GM12878 (cell line): ENCODE data around the gene NPB. TPM values are rescaled to one million over a fixed set of nuclear protein-coding genes. Genes with fewer than 3 reads are reported as not detected.

Experiments
- CREM ChIP-seq: IDR thresholded peaks from 2 replicates; pipeline ENCODE4 v1.6.1; 2014; ENCODE audit warnings: antibody characterized with exemption, low read depth
- E4F1 ChIP-seq: fragments of 450-650 bp; IDR thresholded peaks from 2 replicates; pipeline ENCODE4 v1.6.1; 2018; ENCODE audit warnings: borderline replicate concordance, mild to moderate bottlenecking; ENCODE audit not compliant: partially characterized antibody
- ELK1 ChIP-seq: IDR thresholded peaks from 2 replicates; pipeline ENCODE4 v1.6.1; 2012; ENCODE audit warnings: low read depth, low read length, improper control_type of control experiment
- EP300 ChIP-seq, 2 experiments: fragments of 150-350 bp in 1 of 2; IDR thresholded peaks; 2 replicates each; pipeline ENCODE4 v1.6.1; 2011 to 2012; ENCODE audit warnings: low read depth in 2 of 2, low read length in 2 of 2, borderline replicate concordance in 1 of 2, improper control_type of control experiment in 1 of 2, inconsistent platforms in 1 of 2; ENCODE audit not compliant: control insufficient read depth in 1 of 2
- GATAD2B ChIP-seq: fragments of 450-650 bp; conservative IDR thresholded peaks from 2 replicates; pipeline ENCODE4 v1.6.1; 2017; ENCODE audit warnings: low read depth, mild to moderate bottlenecking, moderate library complexity
- KDM1A ChIP-seq: fragments of 200-600 bp; sonication (generic); IDR thresholded peaks from 2 replicates; pipeline ENCODE4 v1.6.1; 2016; ENCODE audit warnings: borderline replicate concordance
- LARP7 ChIP-seq: fragments of 450-650 bp; IDR thresholded peaks from 2 replicates; pipeline ENCODE4 v1.6.1; 2017; ENCODE audit warnings: mild to moderate bottlenecking
- POLR2AphosphoS2 ChIP-seq: IDR thresholded peaks from 2 replicates; pipeline ENCODE4 v1.6.1; 2011; ENCODE audit warnings: low read depth, mild to moderate bottlenecking, low read length, improper control_type of control experiment, moderate library complexity
- POLR2AphosphoS5 ChIP-seq: IDR thresholded peaks from 2 replicates; pipeline ENCODE4 v1.6.1; 2011; ENCODE audit warnings: mild to moderate bottlenecking, low read length, inconsistent platforms
- RELA ChIP-seq: fragments of 450-650 bp; IDR thresholded peaks from 2 replicates; pipeline ENCODE4 v1.8.0; 2014; ENCODE audit warnings: borderline replicate concordance; ENCODE audit not compliant: partially characterized antibody
- SIX5 ChIP-seq: IDR thresholded peaks from 2 replicates; pipeline ENCODE4 v1.6.1; 2011; ENCODE audit warnings: mild to moderate bottlenecking, low read depth, low read length, moderate library complexity; ENCODE audit not compliant: severe bottlenecking
- TARDBP ChIP-seq: IDR thresholded peaks from 2 replicates; pipeline ENCODE4 v1.6.1; 2016; ENCODE audit warnings: borderline replicate concordance
- TBL1XR1 ChIP-seq: IDR thresholded peaks from 2 replicates; pipeline ENCODE4 v1.6.1; 2012; ENCODE audit warnings: low read depth, low read length, improper control_type of control experiment
- USF1 ChIP-seq: IDR thresholded peaks from 2 replicates; pipeline ENCODE4 v1.6.1; 2011; ENCODE audit warnings: borderline replicate concordance, low read depth, mild to moderate bottlenecking, moderate library complexity, mixed read lengths, low read length; ENCODE audit not compliant: insufficient read depth; ENCODE audit errors: extremely low read length
- YBX1 ChIP-seq: fragments of 450-650 bp; IDR thresholded peaks from 2 replicates; pipeline ENCODE4 v1.6.1; 2016; ENCODE audit warnings: antibody characterized with exemption
- ZBTB4 ChIP-seq: fragments of 450-650 bp; formaldehyde crosslinking; IDR thresholded peaks from 2 replicates; pipeline ENCODE4 v1.4.0; 2022; ENCODE audit warnings: mild to moderate bottlenecking, moderate library complexity
- ZNF384 ChIP-seq: IDR thresholded peaks from 2 replicates; pipeline ENCODE4 v1.6.1; 2012; ENCODE audit warnings: low read depth, mild to moderate bottlenecking, low read length, improper control_type of control experiment, borderline replicate concordance
- polyA plus RNA-seq, 11 experiments: library from polyadenylated mRNA; depleted of rRNA in 4 of 11; unstranded in 6 of 11; stranded (reverse) in 5 of 11; fragments of >200 nt; fragmentation: Nextera tagmentation in 4 of 11; fragmentation: Illumina TruSeq in 1 of 11; extraction: Ambion mirVana in 4 of 11; extraction: Trizol in 1 of 11; gene quantifications; 1 replicate in 1 of 11; 2 replicates in 10 of 11; pipeline versions ENCODE4 v1.2.1 to v1.2.3, GENCODE V29; 2011 to 2016; ENCODE audit warnings: inconsistent platforms in 2 of 11, missing spikeins in 2 of 11, low read depth in 1 of 11
- total RNA-seq, 4 experiments: library from RNA; depleted of rRNA in 3 of 4; stranded (reverse); fragments of >200 nt in 3 of 4; fragmentation: Illumina TruSeq in 1 of 4; extraction: Trizol in 1 of 4; gene quantifications; 2 replicates each; pipeline versions ENCODE4 v1.2.1 to v1.2.3, GENCODE V29; 2013 to 2021

NPB gene
- total and polyA plus RNA-seq, 10 of the 15 experiments (the other 5 are each of a cell fraction or from before 2014, with no cell fraction given): 0.03 to 0.40 (median 0.15) TPM; not detected in 2

GRCh38 chr17:81871387-81872230 lies 30.4 kb upstream of the NPB start (continued):
- TF ChIP-seq GATAD2B (peak; percentile 100), ZNF384 (no peak), CREM (peak; percentile 5; the same call in 1 of the 2 replicates), USF1 (peak; percentile 84), ZBTB4 (0 out of 2 replicates have a peak, but pooled peaks have one; percentile 32), TBL1XR1 (no peak), ELK1 (peak; percentile 73), E4F1 (peak; percentile 56), EP300 (IDR thresholded peaks at IDR 0.05; ENCODE audit: borderline replicate concordance in 1 of 2, control insufficient read depth in 1 of 2, low read depth in 2 of 2, low read length in 2 of 2) (0 out of 4 replicates have a peak, but pooled peaks of 1 of the 2 experiments have one; percentile 10), SIX5 (no peak), KDM1A (no peak), YBX1 (no peak), POLR2AphosphoS5 (peak; percentile 56; the same call in 1 of the 2 replicates), TARDBP (0 out of 2 replicates have a peak, but pooled peaks have one; percentile 14), POLR2AphosphoS2 (peak; percentile 53; the same call in 1 of the 2 replicates), RELA (peak; percentile 82), LARP7 (peak; percentile 100)
